Right renal cortex interstitium (tissue), 3 donors: ENCODE results near the gene PPP1R9B. TPM values are rescaled to one million over a fixed set of nuclear protein-coding genes. Genes with fewer than 3 reads are reported as not detected.

ENCODE experiments used
- DNase-seq, 3 donors: peaks; one replicate each; pipeline ENCODE4 v3.0.0-alpha.2; 2013; ENCODE audit warnings: low read depth in 3 of 3, low spot score in 2 of 3
- polyA plus RNA-seq, 3 donors: library from polyadenylated mRNA; unstranded; fragments of 120-200 nt; gene quantifications; one replicate each; pipeline ENCODE4 v1.2.1, GENCODE V29; 2013; ENCODE audit not compliant: insufficient read length in 3 of 3

Gene PPP1R9B
- polyA plus RNA-seq, 3 donors: 40.3 to 46.4 (median 44.3) TPM

- DNase-seq: no peak
Observed at GRCh38 chr17:50188531-50188920, 38.0 kb upstream of the PPP1R9B start.

- DNase-seq: no peak
Observed at GRCh38 chr17:50187751-50188530, 37.5 kb upstream of the PPP1R9B start.

- DNase-seq: no peak
Observed at GRCh38 chr17:50187394-50187725, 36.9 kb upstream of the PPP1R9B start.

DNA sequence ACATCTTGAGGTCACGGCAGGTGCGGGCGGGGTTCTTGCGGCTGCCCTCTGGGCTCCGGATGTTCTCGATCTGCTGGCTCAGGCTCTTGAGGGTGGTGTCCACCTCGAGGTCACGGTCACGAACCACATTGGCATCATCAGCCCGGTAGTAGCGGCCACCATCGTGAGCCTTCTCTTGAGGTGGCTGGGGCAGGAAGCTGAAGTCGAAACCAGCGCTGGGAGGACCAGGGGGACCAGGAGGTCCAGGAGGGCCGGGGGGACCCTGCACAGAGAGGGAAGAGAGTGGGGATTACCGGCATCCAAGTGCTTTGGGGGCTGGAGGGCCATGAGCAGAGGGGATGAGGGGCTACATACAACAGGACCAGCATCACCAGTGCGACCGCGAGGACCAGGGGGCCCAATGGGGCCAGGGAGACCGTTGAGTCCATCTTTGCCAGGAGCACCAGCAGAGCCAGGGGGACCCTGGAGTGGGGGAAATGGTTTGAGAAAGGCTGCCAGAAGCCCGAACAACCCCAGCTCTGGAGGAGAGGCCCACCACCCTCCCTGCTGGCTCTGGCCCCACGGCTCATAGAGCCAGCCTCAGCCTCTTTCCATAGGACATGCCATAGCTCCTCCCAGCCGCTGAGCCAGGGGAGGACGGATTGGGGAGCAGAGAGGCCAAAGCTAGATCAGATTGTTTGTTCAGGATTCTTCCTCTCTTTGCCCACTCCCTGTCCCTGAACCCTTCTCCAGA is 36.4 kb upstream of the PPP1R9B start:
- no peak for DNase-seq

DNA sequence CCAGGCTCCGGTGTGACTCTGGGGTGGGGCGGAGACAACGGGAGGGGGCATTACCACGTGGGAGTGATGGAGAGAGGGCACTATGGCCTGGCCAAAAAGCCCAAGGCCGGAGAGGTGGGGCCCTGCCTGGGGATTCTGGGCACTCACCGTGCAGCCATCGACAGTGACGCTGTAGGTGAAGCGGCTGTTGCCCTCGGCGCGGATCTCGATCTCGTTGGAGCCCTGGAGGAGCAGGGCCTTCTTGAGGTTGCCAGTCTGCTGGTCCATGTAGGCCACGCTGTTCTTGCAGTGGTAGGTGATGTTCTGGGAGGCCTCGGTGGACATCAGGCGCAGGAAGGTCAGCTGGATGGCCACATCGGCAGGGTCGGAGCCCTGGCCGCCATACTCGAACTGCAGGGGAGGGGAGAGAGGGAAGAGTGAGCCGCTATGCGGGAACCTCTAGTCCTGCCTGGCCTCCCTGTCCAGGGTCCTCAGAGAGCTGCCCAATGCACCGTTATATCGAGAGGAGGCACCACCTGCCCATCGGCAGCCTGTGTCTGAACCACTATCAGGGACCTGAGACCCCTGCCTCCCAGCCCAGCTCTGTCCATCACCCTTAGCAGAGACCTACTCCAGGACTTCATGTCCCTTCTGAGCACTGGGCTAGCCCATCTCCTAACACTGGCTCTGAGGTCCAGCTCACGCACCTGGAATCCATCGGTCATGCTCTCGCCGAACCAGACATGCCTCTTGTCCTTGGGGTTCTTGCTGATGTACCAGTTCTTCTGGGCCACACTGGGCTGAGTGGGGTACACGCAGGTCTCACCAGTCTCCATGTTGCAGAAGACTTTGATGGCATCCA is 35.4 kb upstream of the PPP1R9B start:
- DNase-seq: no peak

GRCh38 chr17:50184611-50185398 is 34.3 kb upstream of the PPP1R9B start:
- no peak for DNase-seq

DNA sequence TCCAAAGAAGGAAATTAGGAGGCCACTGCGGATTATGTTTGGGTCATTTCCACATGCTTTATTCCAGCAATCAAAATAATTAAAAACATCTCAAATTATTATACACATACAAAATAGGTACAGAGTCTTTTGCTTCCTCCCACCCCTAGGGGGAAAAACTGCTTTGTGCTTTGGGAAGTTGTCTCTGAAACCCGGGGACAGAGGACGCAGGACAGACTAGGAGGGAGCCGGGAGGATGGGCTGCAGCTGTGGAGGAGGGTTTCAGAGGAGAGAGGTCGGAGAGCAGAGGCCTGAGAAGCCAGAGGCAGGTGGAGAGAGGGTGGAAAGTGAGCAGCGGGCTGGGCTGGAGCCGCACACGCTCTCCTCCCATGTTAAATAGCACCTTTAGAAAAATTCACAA is 33.6 kb upstream of the PPP1R9B start:
- DNase-seq: no peak

DNA sequence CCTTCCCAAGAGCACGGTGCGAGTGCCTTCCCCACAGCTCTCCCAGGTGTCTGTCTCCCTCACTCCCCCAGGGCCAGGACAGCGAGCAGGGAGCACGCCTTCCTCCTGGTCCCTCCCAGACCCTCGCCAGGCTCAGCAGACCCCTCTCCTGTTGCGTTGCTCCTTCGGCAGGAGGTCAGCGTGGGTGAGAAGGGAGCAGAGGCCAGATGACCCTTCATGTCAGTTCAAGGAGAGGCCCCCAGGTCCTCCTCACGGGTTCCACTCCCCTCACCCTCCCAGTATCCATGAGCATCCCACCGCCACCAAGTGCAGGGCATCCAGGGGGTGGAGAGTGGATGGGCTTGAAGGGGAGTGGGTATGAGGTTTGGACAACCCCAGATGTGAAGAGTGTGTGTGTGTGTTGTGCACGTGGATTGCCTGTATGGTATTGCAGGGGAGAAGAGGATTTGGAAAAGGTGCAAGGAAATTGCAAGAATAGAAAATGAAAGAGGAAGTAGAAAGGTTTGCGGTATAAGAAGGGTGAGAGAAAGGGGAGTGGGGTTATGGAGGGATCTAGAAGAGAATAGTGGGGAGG is 33.0 kb upstream of the PPP1R9B start:
- DNase-seq: no peak

DNA sequence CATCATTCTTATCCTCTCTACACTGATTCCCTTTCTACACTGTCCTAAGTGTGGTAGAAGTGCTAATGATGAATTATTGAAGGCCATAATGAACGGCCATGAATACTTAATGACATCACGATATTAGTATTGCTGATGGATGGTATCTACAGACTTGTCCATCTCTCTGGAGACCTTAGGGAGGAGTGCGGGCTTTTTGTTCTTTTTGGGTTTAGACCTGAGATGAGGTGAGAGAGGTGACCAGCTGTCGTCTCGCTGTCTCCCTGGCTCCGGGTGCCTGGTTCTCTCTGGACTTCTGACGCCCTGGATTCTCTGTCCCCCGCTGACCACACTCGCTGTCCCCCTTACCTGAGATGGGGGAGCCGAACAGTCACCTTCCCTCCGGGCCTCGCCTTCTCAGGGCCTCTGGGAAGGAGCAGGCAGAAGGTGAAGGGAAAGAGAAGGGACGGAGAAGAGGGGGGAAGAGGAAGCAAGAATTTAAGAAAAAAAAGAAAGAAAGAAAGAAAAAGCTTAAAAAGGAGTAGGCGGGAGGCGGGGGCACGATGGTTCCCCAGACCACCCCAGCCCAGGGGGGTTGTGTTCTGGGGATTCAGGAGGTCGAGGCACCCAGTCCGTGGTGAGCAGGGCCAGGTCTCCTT is 32.4 kb upstream of the PPP1R9B start:
- DNase-seq: no peak

DNA sequence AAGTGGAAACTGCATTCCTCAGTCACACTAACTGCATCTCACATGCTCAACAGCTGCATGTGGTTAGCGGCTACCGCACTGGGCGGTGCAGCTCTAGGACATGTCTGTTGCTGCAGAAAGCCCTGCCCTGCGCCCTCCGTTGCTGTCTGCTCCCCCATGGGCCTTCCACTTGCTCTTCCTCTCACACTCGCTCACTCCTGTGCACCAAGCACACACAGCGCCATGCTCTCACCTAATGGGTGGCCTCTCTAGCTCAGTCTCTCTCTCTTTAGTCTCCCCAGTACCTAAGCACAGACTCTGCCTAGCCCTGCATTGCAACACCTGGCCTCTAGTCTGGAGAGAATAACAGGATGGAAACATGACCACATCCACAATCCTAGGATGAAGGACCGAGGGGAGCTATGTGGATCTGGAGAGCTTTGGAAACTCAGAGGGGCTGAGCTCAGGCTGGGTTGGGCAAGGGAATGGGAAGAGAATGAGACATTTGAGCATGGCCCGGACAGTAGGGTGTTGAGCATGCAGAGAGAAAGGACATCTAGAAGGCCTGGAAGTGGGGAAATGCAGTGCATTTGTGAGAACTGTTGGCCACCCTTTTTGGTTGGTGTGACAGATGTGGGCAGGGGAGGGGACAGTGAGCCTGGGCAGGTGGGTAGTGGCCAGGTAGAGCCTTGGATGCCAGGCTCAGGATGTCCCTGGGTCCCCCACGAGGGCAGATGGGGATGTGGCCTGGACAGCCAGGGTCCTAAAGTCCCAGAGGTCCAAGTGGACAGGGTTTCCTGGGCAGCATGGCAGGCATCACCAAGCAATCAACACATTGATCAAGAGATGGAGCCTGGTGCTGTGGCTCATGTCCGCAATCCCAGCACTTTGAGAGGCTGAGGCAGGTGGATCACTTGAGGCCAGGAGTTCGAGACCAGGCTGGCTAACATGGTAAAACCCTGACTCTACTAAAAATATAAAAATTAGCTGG is 31.4 kb upstream of the PPP1R9B start:
- DNase-seq: no peak

DNA sequence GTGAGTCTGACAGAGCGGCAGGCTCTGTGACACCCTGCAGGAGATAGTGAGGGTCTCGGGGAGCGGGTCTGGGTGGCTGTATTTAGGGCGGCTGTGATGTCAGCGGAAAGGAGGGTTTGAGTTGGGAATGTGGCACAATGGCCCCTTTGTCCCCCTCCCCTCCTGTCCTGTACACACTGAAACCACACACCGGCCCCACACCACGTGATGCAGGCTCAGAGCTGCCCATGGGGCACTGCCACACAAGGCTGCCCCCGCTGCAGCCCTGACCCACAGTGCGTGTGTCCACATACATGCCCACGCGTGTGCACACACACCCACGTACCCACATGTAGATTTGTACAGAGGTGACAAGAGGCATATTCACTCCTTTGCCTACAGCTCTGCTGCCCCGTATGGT is 30.7 kb upstream of the PPP1R9B start:
- no peak for DNase-seq

- no peak for DNase-seq
Observed at GRCh38 chr17:50180620-50181019, 30.1 kb upstream of the PPP1R9B start.

- DNase-seq: no peak
Observed at GRCh38 chr17:50180111-50180510, 29.6 kb upstream of the PPP1R9B start.

- no peak for DNase-seq
Observed at GRCh38 chr17:50177983-50178834, 27.7 kb upstream of the PPP1R9B start.

DNA sequence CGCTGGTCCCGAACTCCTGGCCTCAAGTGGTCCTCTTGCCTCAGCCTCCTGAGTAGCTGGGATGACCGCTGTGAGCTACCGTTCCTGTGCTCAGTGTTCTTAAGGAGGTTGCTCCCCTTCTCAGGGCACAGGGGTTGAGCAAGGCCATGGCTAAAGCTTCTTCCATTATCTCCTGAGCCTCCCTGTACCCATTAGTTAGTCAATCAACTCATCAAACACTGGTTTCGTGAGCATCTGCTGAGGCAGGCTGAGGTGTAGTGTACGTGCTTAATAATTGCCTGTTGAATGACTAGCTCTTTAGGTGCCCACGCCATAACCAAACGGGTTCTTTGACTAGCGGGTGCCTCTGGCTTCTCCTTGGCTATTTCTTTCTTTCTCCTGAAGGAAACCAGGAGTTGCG is 27.0 kb upstream of the PPP1R9B start:
- no peak for DNase-seq

- no peak for DNase-seq
Observed at GRCh38 chr17:50176559-50177357, 26.3 kb upstream of the PPP1R9B start.
